Urinary bladder (tissue), 4 donors: Measurements from ENCODE around the gene PPP1CA. TPM values are rescaled to one million over a fixed set of nuclear protein-coding genes. Genes with fewer than 3 reads are reported as not detected.

Experiments used
- DNase-seq: peaks from one replicate; pipeline ENCODE4 v3.0.0-alpha.2; 2015; ENCODE audit errors: extremely low spot score
- H3K27ac ChIP-seq: one replicate; pipeline ENCODE4 v1.5.1; 2013; ENCODE audit warnings: low read depth, mild to moderate bottlenecking, moderate library complexity
- H3K36me3 ChIP-seq: one replicate; pipeline ENCODE4 v1.6.1; 2013; ENCODE audit warnings: mild to moderate bottlenecking, moderate library complexity; ENCODE audit not compliant: insufficient read depth
- H3K4me1 ChIP-seq: one replicate; pipeline ENCODE4 v1.6.1; 2013; ENCODE audit warnings: mild to moderate bottlenecking, moderate library complexity; ENCODE audit not compliant: insufficient read depth
- H3K4me3 ChIP-seq: one replicate; pipeline ENCODE4 v1.5.1; 2013; ENCODE audit warnings: low read depth, low read length
- WGBS: extraction: QIAGEN DNeasy Blood & Tissue Kit; methylation state at CpG from one replicate; pipeline ENCODE4 v1.1.7; 2013; 5-methylcytosine and 5-hydroxymethylcytosine counted together
- polyA plus RNA-seq: library from polyadenylated mRNA; stranded (reverse); fragments of 200-250 nt; gene quantifications from one replicate; pipeline ENCODE4 v1.2.3, GENCODE V29; 2013
- total RNA-seq: library from RNA; depleted of rRNA; stranded (reverse); fragments of >200 nt; gene quantifications from one replicate; pipeline ENCODE4 v1.2.3, GENCODE V29; 2014
- donor health status: healthy with polysubstance abuse.
- donor health status: healthy.

Gene PPP1CA
- total RNA-seq = 70.6 TPM
- 85.9 TPM for polyA plus RNA-seq

DNA sequence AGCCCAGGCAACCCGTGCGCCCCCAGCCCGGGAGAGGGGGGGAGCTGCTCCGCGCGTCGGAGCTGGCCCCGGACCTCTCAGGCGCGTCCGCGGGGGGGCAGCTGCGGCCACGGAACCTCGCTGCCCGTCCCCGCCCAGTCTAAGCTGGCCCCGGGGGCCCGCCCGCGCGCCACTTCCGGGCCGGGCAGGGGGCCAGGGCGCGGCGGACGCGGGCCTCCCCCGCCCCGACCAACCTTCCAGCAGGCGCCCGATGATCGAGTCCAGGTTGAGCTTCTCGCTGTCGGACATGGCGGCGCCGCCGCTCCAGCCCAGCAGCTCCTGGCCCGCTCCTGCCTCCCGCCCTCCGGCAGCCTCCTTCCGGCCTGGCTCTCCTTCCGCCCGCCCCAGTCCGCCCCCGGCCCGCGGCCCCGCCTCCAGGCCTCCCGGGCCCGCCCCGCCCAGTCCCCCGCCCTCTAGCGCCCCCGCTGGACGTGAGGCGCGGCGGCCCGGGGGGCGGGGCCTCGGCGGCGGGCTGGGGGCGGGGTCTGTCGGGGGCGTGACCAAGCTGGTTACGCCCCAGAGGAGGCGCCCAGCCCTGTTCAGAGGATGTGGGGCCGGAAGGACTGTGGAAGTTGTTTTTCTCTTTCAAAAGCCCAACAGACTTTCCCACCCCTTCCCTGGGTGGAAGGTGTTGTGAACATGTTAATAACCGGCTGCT is at the start of gene PPP1CA:
TSS of gene PPP1CA (minus strand) at position 364 of the 697 bp plus-strand sequence. CDS start at position 288, 76 bp downstream.
- Histone ChIP-seq H3K4me1 (no peaks in the 10 kb centered on the region), H3K27ac (peak within 1 kb of the TSS; percentile 89), H3K4me3 (peak within 1 kb of the TSS; percentile 85), H3K36me3 (peaks cover 17% of the 10 kb centered on the region)
- under 1% methylated on average over 73 of the region's 73 CpGs for WGBS
- DNase-seq = peak; percentile 79

DNA sequence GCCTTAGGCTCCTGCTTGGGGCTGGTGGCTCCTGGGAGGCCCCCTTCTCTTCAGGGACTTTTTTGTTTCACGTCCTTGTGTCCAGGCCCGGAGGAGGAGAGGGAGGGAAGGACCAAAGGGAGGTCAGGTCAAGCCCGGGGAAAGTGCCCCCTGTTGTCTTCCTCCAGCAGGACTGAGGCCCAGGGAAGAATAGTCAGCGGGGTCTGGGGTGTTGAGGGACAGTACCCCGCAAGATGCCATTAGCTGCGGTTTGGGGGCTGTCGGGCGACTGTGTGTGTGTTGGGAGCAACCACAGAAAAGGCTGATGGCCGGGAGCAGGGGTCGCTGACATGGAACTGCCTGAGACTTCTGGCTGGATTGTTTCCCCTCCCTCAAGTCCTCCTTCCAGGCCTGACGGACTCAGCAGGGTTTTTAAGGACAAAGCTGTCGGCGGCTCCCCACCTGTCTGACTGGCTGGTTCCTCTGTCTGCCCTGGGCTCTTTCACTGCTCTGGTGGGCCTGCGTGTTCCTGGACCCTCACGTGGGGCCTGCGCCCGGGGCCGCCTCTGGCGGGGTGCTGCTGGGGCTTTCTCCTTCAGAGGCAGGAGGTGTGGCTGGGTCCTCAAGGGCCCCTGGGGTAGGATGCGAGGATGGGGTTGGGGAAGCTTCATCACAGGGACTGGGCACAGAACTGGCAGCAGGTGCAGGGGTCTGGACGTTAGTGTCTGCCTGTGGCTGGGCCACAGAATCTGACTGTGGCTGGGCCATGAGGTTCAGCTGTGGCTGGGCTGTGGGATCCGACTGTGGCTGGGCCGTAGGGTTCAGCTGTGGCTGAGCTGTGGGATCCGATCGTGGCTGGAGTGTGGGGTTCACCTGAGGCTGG is 49.4 kb upstream of the PPP1CA start:
- H3K36me3 ChIP-seq = no peaks in the 10 kb centered on the region
- 90% methylated on average over 25 of the region's 25 CpGs for WGBS
- no peak overlapping the region for H3K27ac ChIP-seq
- no peaks in the 10 kb centered on the region for H3K4me1 ChIP-seq
- no peak overlapping the region for H3K4me3 ChIP-seq
- DNase-seq = no peak

DNA sequence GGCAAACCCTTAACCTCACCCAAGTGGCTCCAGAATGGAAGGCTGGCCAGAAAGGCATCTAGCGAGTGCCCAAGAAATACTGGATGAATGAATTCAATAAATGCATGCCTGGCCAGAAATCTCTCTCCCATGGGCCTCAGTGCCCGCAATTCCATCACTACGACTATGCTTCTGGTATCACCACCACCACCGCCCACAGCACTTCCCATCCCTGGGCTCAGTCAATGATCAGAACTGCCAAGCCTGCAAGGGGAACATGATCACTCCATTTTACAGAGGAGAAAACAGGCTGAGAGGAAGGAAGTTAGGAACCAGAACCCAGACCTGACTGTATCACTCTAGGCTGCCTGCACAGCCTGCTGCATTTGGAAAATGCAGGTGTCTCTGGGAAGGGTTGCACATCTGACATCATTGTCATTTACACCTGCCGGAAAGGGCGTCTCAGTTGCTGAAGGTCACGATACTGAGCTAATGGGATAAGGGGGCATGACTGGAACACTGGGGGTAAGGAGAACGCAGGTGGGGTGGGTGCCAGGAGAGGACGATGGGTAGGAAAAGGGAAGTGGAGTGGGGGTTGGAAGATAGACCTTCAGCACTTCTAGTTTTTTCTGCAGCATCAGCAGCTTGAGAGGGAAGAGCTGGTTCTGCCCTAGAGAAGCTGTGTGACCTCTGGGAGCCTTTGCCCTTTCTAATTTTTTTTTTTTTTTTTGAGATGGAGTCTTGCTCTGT is 47.6 kb upstream of the PPP1CA start:
- Histone ChIP-seq H3K27ac (no peak overlapping the region), H3K4me3 (no peak overlapping the region), H3K4me1 (no peaks in the 10 kb centered on the region), H3K36me3 (no peaks in the 10 kb centered on the region)
- no peak for DNase-seq
- 79% methylated on average over 9 of the region's 9 CpGs for WGBS

DNA sequence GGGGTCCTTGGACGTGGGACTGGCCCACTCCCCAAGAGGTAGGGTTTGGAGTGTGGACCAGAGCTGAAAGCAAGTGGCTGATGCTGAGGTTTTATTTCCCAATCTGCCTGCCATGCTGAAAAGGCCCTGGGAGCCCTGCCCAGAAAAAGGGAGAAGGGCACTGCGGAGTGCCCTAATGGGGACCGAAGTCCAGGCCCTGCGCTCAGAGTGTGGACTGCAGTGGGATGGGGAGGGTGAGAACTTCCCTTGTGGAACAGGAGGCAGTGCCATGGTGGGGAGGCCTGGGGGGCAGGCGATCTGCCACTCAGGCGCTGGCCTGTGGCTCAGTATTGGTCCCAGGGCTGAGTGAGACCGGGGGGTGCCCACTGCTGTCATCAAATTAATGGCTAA is 46.6 kb upstream of the PPP1CA start:
- H3K27ac ChIP-seq = no peak overlapping the region
- WGBS = 93% methylated on average over 7 of the region's 7 CpGs

DNA sequence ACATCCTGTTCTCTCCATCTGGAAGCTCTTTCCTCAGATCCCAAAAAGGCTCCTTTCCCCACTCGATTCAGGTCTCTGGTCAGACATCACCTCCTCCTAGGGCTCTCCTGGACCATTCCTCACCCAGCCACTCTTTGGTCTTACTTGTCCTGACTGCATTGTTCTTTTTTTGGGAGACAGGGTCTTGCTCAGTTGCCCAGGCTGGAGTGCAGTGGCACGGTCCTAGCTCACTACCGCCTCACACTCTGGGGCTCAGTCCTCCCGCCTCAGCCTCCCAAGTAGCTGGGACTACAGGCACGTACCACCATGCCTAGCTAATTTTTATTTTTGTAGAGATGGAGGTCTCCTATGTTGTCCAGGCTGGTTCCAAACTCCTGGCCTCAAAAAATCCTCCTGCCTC is 43.9 kb upstream of the PPP1CA start:
- WGBS = 84% methylated on average over 5 of the region's 5 CpGs
- H3K27ac ChIP-seq = no peak overlapping the region
- no peaks in the 10 kb centered on the region for H3K4me1 ChIP-seq
- DNase-seq = no peak
- H3K36me3 ChIP-seq = no peaks in the 10 kb centered on the region
- H3K4me3 ChIP-seq = no peak overlapping the region

More for the DNA sequence above, 46.6 kb upstream of the PPP1CA start:
- H3K4me3 ChIP-seq = no peak overlapping the region
- no peaks in the 10 kb centered on the region for H3K36me3 ChIP-seq
- no peak for DNase-seq
- no peaks in the 10 kb centered on the region for H3K4me1 ChIP-seq

DNA sequence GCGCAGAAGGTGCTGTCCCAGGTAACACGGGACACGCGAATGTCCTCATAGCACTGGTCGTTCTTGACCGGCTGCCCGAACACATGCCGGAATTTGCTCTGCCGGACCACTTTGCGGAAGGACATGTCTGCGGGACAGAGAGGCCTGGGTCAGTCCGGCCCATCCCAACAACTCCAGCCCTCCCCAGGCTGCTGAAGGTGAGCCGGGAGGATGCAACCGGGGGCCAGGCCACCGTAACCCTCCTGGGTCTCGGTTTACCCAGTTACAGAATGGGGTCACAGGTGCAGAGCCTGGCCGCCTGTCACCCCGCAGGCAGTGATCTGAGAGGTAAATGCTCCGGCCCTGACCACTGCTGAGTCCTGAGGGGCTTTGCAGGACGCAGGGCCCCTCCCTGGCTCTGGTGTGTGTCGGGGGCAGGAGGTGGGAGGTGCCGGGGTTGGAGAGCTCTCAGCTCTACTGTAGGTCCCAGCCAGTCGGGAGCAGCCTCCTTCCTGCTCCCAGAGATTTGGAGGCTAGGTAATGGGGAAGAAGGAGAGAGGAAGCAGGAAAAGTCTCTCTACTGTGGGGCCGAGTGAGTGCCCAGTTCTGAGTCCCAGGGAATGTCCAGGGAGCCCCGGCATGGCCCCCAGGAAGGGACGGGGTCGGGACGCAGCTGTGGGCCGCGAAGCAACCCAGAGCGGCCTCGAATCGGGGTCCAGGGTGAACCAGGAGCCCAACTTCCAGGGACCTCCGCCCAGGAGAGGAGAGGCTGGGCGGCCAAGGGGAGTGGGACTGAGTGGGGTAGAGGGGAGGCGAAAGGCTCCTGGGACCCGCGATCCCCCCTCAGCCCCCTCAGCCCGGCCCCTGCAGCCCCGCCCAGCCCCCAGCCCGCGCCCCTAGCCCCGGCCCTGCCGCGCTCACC is 41.1 kb upstream of the PPP1CA start:
- no peaks in the 10 kb centered on the region for H3K36me3 ChIP-seq
- 36% methylated on average over 45 of the region's 45 CpGs for WGBS
- no peaks in the 10 kb centered on the region for H3K4me1 ChIP-seq
- H3K4me3 ChIP-seq = peak overlapping the region; percentile 78
- peak overlapping the region; percentile 95 for H3K27ac ChIP-seq
- DNase-seq = no peak

DNA sequence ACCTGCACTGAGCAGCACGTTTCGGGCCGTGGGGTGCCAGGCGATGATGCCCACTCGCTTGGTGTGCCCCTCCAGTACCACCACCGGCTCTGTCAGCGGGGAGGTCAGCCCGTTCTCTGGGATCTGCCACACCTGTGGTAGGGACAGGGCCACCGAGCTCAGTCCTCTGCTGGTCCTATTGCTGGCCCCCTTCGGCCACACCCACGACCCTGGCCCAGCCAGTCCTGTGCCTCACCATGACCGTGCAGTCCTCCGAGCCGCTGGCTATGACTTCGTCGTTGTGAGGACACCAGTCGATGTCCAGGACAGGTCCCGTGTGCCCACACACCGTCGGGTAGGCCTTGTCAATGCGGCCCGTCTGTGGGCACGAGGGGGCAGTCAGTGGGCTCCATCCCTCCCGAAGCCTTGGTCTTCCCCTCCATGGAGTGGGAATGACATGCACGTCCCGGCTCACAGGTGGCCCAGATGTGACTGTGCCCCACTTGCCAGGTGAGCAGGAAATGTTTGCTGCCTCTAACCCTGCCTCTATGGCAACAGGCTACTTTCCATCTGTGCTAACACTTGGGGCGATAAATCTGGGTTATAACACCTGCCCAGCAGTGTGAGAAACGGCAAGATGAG is 40.2 kb upstream of the PPP1CA start:
- 87% methylated on average over 28 of the region's 28 CpGs for WGBS

DNA sequence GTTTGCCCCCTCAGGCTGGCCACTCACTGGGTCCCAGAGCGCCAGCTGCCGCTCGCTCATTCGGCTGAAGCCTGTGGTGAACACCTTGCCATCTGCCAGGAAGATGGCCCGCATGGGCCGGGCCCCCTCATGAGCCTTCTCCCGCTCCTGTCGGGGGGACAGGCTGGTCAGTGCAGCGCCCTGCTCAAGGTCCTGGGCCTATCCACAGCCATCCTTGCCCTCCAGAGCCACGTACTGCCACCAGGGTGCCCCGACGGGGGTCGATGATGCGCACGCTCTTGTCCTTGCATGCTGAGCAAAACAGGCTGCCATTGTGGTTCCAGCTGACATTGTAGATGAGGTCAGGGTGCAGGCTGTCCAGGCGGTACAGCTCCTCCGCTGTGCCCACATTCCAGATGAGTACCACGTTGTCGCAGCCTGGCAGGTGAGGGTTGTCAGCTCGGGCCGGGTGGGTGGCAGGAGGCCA is 39.5 kb upstream of the PPP1CA start:
- Histone ChIP-seq H3K36me3 (no peaks in the 10 kb centered on the region), H3K4me3 (no peak overlapping the region), H3K4me1 (no peaks in the 10 kb centered on the region), H3K27ac (no peak overlapping the region)
- DNase-seq = no peak
- WGBS = 89% methylated on average over 21 of the region's 21 CpGs

More for the DNA sequence above, 40.2 kb upstream of the PPP1CA start:
- no peak overlapping the region for H3K27ac ChIP-seq
- H3K4me1 ChIP-seq = no peaks in the 10 kb centered on the region
- no peak overlapping the region for H3K4me3 ChIP-seq
- H3K36me3 ChIP-seq = no peaks in the 10 kb centered on the region
- DNase-seq = no peak

DNA sequence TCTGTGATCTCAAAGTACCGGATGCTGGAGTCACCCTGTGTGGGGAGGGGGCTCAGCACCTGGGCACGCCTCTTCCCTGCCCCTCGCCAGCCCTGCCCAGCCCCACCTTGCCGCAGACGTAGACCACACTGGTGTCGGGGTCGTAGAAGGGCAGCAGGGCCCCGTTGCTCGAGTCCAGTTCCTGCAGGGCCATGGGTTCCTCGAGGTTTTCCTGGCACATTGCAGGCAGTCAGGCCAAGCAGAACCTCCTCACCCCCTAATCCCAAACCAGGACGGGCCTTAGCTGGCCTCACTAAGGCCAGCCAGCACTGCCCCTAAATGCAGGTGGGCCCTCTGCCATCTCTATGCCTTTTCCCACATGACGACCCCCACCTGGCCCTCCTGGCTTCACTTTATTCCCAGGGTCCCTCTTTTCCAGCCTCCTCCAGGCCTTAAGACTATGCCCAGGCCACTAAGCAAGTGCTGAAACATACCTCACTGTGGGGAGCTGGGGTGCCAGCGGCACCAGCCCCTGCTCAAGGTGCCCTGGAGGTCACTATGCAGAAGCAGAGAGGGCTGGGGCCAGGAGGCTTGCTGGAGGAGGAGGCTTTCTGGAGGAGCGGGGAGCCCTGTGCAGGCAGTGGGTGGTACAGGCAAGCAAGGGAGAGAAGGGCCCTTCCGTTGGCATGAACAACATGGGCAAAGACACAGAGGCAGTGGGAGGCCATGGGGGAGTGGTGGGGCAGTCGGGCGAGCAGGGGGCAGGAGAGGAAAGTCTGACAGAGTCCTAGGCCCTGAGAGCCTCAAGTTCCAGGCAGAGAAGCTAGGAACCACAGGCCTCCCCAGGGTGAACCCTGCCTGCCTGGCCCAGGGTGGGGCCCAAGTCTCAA is 38.8 kb upstream of the PPP1CA start:
- Histone ChIP-seq H3K4me1 (no peaks in the 10 kb centered on the region), H3K27ac (no peak overlapping the region), H3K4me3 (no peak overlapping the region), H3K36me3 (no peaks in the 10 kb centered on the region)
- DNase-seq = no peak
- WGBS = 76% methylated on average over 17 of the region's 17 CpGs

DNA sequence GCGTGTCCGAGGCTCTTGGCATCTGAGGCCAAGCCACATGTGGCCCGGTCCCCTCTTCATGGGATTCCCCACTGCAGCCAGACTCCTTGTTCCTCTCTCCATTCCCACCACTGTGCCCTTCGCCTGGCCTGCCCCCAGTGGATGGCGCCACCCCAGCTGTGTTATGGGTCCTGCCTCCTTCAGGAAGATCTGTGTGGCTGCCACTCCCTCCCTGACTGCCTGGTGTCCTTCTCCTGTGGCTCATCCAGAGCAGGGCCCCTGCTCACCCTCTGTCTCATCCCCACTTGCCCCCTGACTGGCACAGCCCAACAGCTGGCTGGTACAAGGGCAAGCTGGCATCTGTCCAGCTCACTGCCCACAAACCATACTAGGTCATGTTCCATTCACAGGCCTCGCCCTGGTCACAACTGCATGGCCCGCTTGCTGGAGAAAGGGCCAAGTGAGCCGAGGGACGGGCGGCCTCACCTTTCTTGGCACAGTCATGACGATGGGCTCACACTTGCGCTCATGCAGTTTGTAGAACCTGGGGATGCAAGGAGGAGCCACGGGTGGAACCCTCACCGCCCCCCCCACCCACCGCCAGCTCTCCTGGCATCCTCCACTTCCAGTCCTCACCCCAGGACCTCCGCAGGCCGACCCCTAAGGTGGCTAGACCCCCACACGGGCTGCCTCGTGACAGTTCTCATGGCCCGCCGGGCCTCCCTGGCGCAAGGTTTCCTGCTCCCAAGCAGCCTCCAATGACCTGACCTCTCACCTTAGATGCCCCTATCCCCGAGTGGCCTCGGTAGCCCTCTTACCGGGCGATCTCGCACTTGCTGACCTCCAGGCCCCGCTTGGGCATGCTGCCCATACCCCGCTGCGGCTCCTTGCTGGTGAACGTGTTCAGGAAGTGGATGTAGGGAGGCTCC is 37.9 kb upstream of the PPP1CA start:
- Histone ChIP-seq H3K4me3 (no peak overlapping the region), H3K4me1 (no peaks in the 10 kb centered on the region), H3K27ac (no peak overlapping the region), H3K36me3 (no peaks in the 10 kb centered on the region)
- no peak for DNase-seq
- 80% methylated on average over 31 of the region's 31 CpGs for WGBS
